GM19324 (cell line): ENCODE results near the gene GOLT1A.
A peak's percentile ranks its signal among the peaks of the same experiment; 100 is the strongest.

Experiments used
- ATAC-seq: cut with Tn5 transposase; IDR thresholded peaks from one replicate; pipeline ENCODE4 v1.9.1; 2021; ENCODE audit warnings: mild to moderate bottlenecking, moderate library complexity; ENCODE audit not compliant: unreplicated experiment, low FRiP score

GOLT1A gene

DNA sequence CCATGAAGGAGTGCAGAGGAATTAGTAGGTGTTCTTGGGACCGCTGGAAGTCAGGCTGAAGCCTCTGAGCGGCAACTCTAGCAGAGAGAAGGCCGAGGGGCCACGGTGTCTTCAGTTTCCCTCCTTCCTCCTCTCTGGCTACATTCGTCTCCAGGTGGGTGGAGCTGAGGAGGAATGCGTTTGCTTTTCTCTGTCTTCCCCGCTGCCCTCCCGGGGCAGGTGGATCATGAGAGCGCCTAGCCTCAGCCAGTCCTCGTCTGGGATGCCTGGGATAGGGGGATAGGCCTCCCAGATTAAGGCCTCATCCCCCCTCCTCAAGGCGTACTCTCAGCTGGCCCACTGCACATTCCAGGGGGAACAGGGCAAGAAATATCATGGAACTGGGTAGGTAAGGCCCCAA, 7.5 kb upstream of the GOLT1A start:
- ATAC-seq = no peak

DNA sequence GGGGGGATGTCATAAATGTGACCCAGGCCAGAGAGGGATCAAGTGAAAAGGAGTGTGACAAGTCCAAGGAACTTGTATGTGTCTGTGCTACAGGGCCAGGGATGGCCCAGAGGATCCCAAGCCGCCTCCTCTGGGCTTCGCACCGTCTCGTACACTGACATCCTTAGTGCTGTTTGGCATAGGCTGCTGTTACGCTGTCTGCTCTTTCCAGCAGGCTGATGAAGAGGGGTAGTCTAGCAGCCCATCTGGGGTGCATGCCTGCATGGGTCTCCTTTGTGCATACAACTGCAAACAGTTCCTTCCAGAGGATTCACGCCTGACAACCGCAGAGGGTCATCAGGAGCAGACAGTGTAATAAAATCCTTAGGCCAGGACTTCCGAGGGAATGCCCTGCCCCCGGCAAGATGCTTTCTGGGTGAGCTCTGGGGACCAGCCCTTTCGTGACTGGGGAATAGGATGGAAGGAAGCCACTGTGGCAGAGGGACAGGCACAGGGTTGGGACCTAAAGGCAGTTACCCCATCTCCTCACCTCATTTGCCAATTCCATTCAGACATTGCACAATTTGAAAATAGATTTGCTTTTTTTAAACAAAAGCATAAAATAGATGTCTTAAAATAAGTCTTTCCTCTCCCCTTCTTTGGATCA, 6.3 kb upstream of the GOLT1A start:
- ATAC-seq = no peak

- no peak for ATAC-seq
Observed at GRCh38 chr1:204218552-204218951, 4.8 kb upstream of the GOLT1A start.

DNA sequence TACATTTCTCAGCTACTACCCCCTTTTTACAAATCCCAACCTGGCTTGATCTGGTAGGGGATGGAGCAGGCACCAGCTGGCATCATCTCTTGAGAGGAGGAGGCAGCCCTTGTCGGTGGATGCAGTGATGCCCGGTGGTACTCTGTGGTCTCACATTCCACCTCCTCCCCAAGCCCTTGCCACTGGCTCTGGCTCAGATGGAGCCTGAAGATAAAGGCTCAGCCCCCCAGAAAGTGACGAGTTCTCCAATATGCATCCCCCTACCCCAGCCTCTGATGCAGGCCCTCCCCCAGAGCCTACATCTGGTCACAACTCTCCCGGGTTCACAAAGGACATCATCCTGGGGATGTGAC, 3.8 kb upstream of the GOLT1A start:
- no peak for ATAC-seq

DNA sequence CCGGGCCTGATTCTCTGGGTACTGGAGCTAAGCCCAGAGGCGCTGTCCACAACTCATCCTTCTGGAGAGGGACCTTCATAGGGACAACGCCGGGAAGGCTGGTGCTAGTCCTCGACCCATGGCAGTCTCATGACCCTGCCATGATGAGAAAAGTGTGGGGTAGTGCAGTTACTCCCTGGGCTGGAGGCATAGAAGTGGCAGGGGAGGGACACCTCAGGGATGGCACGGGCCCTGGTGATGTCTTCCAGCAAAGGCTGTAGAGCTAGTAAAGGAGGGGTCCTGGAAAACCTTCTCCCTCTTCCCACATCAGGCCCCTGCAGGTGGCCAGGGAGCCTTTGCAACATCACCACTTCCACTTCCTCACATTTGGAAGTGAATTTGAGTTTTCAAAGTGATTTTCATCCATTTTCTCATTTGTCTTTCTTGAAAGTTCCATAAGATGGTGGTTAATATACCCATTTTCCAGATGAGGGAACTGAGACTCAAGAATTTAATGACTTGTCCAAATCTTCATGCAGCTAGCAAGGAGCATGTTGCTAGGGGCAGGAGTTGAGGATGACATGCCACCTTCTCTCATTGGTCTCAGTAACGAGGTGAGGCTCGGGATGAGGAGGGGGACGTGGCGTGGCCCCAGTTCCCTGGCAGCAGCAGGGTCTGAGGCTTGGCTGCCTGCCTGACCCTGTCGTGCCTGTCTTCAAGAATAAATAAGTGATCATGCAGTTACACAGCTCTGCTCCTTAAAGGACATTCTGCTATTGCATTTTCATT, 3.3 kb upstream of the GOLT1A start:
- ATAC-seq = no peak

DNA sequence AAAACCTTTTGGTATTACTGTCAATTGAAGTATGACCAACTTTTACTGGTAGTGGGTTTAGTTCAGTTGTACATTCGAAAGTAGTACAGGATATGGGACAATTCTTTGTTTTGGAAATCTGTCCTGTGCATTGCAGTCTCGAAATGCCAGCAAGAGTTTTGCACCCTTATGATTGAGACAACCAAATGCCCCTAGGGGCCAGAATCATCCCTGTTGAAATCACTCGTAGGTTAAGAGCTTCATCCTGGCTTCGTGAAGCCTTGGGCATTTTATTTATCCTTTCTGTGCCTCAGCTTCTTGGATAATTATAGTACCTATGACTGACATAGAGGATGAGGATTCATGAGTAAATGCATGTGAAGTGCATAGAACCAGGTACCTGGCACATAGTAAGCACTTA, 2.4 kb upstream of the GOLT1A start:
- no peak for ATAC-seq

DNA sequence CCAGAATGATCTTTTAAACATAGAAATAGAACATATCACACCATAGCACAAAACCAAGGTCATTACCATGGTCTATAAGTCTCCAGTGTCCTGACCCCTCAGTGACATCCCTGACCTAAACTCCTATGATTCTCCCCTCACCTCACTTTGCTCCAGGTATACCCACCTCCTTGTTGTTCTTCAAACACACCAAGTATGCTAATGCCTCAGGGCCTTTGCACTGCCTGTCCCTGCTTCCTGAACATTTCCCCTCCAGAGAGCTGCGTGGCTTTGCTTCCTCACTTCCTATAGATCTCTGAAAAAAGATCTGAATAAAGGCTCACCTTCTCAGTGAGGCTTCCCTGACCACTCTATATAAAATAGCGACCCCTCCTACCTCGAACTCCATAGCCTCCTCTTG, 1.1 kb downstream of the GOLT1A start:
- ATAC-seq = no peak

DNA sequence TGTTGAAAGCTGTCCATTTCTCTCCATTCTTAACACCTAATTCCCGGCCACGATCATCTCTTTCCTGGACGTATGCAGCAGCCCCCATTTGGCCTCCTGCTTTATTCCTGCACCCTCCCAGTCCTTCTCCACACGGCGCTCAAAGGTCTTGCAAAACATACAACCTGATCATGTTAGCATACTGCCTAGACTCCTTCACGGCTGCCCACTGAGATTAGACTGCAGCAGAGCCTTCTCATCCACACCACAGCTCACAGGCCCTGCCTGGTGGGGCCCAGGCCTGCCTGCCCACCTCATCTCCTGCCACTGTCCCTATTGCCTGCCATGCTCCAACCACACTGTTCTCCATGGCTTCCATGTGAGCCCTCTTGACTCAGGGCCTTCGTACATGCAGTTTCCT, 2.7 kb downstream of the GOLT1A start:
- ATAC-seq = no peak

DNA sequence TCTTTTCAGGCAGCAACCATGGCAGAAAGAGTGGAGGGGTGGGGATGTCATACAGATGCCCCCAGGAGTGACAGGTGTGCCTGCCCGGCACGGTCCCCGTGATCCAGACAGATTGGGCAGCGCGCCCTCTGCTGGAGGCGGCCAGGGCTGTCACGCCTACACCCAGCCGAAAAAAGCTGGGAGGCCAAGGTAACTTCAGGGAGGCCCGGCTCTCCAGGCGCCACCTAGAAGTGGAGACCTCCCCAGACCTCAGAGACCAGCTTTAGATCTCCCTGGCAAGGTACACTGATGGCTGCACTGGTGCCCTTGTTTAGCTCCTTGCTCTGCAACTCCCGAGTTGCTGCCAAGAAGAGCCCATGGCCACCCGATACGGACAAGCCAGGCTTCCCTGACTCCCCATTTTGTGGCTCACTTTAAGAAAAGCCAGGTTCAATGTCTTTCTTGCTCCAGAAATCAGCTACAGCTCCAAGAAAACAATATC, 6.6 kb downstream of the GOLT1A start:
- ATAC-seq = peak; percentile 64

- ATAC-seq = no peak
Observed at GRCh38 chr1:204206121-204206520, 7.7 kb downstream of the GOLT1A start.

DNA sequence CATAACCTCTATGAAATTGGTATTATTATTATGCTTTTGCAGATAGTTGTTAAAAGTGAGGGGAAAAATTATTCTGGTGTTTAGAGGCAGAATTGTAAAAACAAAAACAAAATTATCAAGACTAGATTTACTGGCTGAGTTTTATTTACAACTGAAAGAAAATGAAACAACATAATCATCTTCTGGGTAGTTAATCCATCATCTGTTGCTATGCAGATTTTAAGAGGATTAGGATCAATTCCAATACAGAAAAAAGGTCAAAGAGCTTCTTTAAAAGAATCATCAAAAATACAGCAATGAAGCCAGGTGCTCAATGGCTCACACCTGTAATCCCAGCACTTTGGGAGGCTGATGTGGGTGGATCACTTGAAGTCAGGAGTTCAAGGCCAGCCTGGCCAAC, 8.3 kb downstream of the GOLT1A start:
- ATAC-seq = no peak

- no peak for ATAC-seq
Observed at GRCh38 chr1:204204944-204205343, 8.8 kb downstream of the GOLT1A start.

GRCh38 chr1:204203206-204203767, 10.5 kb downstream of the GOLT1A start:
- no peak for ATAC-seq

- ATAC-seq = no peak
Observed at GRCh38 chr1:204202481-204202880, 11.3 kb downstream of the GOLT1A start.

- no peak for ATAC-seq
Observed at GRCh38 chr1:204201348-204202040, 12.3 kb downstream of the GOLT1A start.

DNA sequence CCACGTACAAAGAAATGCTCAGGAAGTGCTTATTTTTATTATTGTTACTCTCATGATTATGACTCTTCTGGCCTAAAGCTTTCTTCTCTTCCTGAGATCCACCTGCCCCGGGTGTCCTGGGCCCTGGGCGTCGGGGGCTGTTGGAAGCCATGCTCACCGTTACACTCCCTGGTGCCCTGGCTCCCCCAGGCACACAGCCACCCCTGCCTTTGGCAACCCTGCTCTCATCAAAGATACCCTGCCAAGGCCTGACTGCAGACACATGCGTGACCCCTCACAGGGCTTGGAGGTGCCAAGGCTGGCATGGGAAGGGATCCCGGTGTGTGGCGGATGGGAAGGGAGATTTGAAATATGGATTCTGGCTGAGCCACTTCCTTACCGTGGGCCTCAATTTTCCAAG, 14.2 kb downstream of the GOLT1A start:
- ATAC-seq = no peak

GRCh38 chr1:204198348-204199340, 15.1 kb downstream of the GOLT1A start:
- no peak for ATAC-seq

DNA sequence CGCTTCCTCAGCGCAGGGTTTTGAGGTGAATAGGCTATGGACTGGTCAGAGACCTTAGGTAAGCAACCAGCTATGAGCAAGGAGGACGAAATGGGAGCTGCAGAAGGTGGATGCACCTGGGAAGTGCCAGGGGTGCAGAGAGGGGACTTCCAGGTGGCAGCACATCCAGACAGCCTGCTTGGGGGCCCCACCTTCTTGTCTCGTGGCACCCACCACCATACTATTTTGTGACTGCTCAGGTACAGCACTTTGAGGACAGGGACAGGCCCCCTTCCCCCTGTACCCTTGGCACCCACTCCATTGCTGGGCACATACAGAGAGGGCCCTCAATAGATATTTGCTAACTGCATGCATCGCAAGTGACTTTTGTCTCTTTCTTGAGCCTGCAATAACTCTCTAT, 16.7 kb downstream of the GOLT1A start:
- no peak for ATAC-seq

- ATAC-seq = no peak
Observed at GRCh38 chr1:204196068-204196795, 17.6 kb downstream of the GOLT1A start, which contains the start of gene KISS1. Gene KISS1, minus strand, starts transcription at chr1:204196491. Its CDS starts 3,615 bp downstream, at chr1:204192876.
